Memory B cell (primary cell): ENCODE results near the gene RGL4.

Experiments used
- ATAC-seq: fragments of 150-1000 bp; cut with Tn5 transposase; 2 replicates; pipeline ENCODE4 v1.10.0; 2021; ENCODE audit warnings: low read depth, mild to moderate bottlenecking, moderate library complexity
- DNase-seq, 2 donors: peaks; one replicate each; pipeline ENCODE4 v3.0.0; 2022; ENCODE audit warnings: low spot score in 2 of 2
- H3K27ac Mint-ChIP-seq: one replicate; pipeline ENCODE4 v1.8.0; 2022; ENCODE audit warnings: mild to moderate bottlenecking, moderate library complexity, mixed read lengths
- H3K27me3 Mint-ChIP-seq: one replicate; pipeline ENCODE4 v1.8.0; 2022; ENCODE audit warnings: mixed read lengths
- H3K36me3 Mint-ChIP-seq: one replicate; pipeline ENCODE4 v1.8.0; 2022; ENCODE audit warnings: mild to moderate bottlenecking, mixed read lengths
- H3K4me1 Mint-ChIP-seq: one replicate; pipeline ENCODE4 v1.8.0; 2022; ENCODE audit warnings: mixed read lengths
- H3K4me3 Mint-ChIP-seq: one replicate; pipeline ENCODE4 v1.8.0; 2022; ENCODE audit warnings: mild to moderate bottlenecking, moderate library complexity, mixed read lengths
- H3K9me3 Mint-ChIP-seq: one replicate; pipeline ENCODE4 v1.8.0; 2022; ENCODE audit warnings: mixed read lengths

Gene RGL4

DNA sequence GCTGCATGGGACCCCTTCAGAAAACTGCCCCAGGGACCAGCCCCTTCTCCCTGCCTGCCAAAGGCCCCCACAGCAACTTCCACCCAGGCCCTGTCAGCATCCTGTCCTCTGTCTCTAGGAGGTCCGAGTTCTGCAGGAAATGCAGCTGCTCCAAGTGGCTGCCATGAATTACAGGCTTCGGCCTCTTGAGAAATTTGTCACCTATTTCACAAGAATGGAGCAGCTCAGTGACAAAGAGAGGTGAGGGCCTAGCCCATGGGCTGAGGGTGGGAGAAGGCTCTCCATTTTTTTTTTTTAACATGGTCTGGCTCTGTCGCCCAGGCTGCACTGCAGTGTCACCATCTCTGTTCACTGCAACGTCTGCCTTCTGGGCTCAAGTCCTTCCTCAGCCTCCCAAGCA is 7.3 kb downstream of the RGL4 start:
- ATAC-seq, result no peak
- peak overlapping the region; percentile 63 for H3K27ac Mint-ChIP-seq
- no peaks in the 10 kb centered on the region for H3K9me3 Mint-ChIP-seq
- H3K36me3 Mint-ChIP-seq, result peaks cover 34% of the 10 kb centered on the region
- no peaks in the 10 kb centered on the region for H3K27me3 Mint-ChIP-seq
- peaks cover 24% of the 10 kb centered on the region for H3K4me1 Mint-ChIP-seq
- H3K4me3 Mint-ChIP-seq, result no peak overlapping the region
- DNase-seq, result no peak

DNA sequence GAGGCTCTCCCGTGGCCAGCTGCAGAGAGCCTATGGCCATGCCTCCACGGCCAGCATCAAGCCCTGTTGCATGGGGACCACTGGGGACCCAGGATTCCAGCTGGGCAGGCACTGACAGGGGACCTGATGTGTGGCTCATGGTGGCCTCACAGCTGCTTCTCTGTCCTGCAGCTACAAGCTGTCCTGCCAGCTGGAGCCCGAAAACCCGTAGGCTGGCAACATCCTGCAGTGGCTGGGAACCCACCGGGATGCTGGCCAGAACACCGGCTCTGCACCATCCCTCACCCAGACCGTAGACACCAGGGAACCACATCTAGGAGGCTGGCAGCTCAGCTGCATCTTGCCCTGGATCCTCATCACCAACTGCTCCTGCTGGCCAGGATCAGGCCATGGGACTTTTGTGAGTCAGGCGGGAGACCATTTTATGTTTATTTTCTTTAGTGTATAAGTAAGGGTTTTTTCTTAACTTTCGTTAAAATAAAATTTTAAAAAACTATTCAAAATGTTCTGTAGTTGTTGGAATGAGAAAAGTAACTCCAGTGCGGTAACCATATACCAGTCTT is 7.9 kb downstream of the RGL4 start:
- no peaks in the 10 kb centered on the region for H3K9me3 Mint-ChIP-seq
- no peak for ATAC-seq
- no peak overlapping the region for H3K4me3 Mint-ChIP-seq
- no peaks in the 10 kb centered on the region for H3K27me3 Mint-ChIP-seq
- DNase-seq, result no peak
- peaks cover 25% of the 10 kb centered on the region for H3K4me1 Mint-ChIP-seq
- H3K27ac Mint-ChIP-seq, result no peak overlapping the region
- peaks cover 35% of the 10 kb centered on the region for H3K36me3 Mint-ChIP-seq

DNA sequence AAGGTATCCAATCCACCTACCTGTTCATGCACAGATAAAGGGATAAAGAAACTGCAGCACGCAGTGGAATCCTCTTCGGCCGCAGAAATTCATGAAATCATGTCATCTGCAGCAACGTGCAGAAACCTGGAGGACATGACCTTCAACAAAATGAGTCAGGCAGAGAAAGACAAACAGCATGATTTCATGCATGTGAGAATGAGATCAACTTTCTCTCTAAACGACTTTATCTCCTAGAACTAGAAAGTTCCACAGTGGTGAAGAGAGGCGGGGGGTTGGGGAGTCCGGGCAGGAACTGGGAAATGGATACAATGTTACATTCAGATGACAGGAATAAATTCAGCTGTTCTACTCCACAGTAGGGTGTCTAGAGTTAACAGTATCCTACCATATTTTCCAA is 9.9 kb downstream of the RGL4 start:
- no peaks in the 10 kb centered on the region for H3K9me3 Mint-ChIP-seq
- H3K4me3 Mint-ChIP-seq, result no peak overlapping the region
- H3K36me3 Mint-ChIP-seq, result peaks cover 43% of the 10 kb centered on the region
- ATAC-seq, result no peak
- H3K27me3 Mint-ChIP-seq, result no peaks in the 10 kb centered on the region
- H3K27ac Mint-ChIP-seq, result no peak overlapping the region
- peaks cover 29% of the 10 kb centered on the region for H3K4me1 Mint-ChIP-seq
- DNase-seq, result no peak

DNA sequence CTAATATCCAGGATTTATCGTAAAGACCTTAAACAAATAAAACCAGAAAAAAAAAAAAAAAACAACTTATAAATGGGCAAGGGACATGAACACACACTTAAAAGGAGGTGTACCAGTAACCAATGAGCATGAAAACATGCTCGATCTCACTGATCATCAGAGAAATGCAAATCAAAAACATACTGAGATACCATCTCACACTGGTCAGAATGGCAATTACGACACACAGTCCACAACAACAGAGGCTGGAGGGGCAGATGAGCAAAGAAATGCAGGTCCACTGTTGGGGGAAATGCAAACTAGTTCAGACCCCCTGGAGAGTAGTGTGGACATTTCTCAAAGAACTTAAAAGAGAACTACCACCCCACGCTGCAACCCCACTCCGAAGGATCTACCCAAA is 13.2 kb downstream of the RGL4 start:
- no peaks in the 10 kb centered on the region for H3K27me3 Mint-ChIP-seq
- DNase-seq (no peak), ATAC-seq (no peak)
- no peak overlapping the region for H3K4me3 Mint-ChIP-seq
- H3K36me3 Mint-ChIP-seq, result peaks cover 66% of the 10 kb centered on the region
- no peaks in the 10 kb centered on the region for H3K9me3 Mint-ChIP-seq
- no peak overlapping the region for H3K27ac Mint-ChIP-seq
- H3K4me1 Mint-ChIP-seq, result peaks cover 20% of the 10 kb centered on the region

DNA sequence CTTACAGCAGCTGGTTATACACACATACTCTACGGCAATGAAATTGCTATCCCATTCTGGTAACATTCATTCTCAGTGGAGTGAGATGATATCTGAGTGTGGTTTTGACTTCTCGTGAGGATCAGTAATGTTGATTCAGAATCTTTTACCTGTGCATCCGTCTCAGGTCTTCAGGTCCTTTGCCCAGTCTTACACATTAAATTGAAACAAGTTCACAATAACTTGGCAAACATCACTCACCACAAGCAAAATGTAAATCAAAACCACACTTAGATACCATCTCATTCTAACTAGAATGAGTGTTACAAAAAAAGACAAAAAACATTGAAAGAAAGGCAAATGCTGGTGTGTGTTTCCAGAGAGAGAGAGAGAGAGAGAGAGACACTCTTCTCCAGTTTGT is 14.0 kb downstream of the RGL4 start:
- peaks cover 70% of the 10 kb centered on the region for H3K36me3 Mint-ChIP-seq
- H3K27ac Mint-ChIP-seq, result peak overlapping the region; percentile 59
- H3K4me1 Mint-ChIP-seq, result peaks cover 20% of the 10 kb centered on the region
- no peak overlapping the region for H3K4me3 Mint-ChIP-seq
- DNase-seq, result no peak
- H3K9me3 Mint-ChIP-seq, result no peaks in the 10 kb centered on the region
- no peaks in the 10 kb centered on the region for H3K27me3 Mint-ChIP-seq
- ATAC-seq, result no peak

DNA sequence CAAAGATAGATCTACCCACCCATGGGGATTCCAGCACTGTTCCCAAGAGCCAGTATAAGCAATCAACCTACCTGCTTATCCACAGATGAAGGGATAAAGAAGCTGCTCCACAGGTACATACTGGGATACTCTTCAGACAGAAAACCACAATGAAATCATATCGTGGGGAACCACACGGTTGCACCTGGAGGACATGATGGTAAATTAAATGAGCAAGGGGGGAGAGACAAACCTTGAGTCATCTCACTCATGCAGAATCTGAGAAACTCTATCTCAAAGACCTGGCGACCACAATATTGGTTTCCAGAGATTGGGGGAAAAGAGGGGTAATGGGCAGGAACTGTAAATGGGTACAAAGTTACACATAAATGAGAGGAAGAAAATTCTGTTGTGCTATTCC is 14.5 kb downstream of the RGL4 start:
- ATAC-seq (no peak), DNase-seq (no peak)
- H3K4me3 Mint-ChIP-seq, result no peak overlapping the region
- H3K27me3 Mint-ChIP-seq, result no peaks in the 10 kb centered on the region
- H3K9me3 Mint-ChIP-seq, result no peaks in the 10 kb centered on the region
- H3K4me1 Mint-ChIP-seq, result peaks cover 20% of the 10 kb centered on the region
- H3K36me3 Mint-ChIP-seq, result peaks cover 69% of the 10 kb centered on the region
- peak overlapping the region; percentile 59 for H3K27ac Mint-ChIP-seq

DNA sequence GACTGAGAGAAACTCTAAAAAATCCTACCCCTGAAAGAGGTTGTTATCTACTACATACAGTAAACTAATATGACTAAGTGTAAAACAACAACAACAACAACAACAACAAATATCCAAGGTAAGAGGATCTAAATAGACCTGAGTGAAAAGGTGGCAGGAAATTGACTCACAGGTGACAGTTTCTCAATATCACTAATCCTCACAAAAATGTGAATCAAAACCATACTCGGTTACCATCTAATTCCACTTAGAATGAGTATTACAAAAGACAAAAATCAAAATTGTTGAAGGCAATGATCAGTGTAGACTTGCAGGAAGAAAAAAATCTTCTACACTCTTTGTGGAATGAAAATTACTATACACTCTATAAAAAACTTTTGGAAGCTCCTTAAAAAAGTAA is 17.5 kb downstream of the RGL4 start:
- H3K27ac Mint-ChIP-seq, result no peak overlapping the region
- ATAC-seq, result no peak

DNA sequence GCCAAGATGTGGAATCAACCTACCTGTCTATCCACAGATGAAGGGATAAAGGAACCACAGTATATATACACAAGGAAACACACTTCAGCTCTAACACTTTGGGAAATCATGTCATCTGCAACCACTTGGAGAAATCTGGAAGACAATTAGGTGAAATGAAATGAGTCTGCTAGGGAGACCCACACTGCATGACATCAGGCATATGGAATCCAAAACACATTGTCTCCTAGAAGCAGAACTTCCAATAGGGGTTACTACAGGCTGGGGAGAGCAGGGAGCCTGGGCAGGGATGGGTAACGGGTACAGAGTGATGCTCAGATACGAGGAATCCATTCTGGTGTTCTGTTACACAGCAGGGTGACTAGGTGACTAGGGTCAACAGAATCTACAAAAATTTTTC is 18.3 kb downstream of the RGL4 start:
- Mint-ChIP-seq H3K27me3 (no peaks in the 10 kb centered on the region), H3K4me1 (peaks cover 22% of the 10 kb centered on the region), H3K27ac (peak overlapping the region; percentile 29), H3K36me3 (peaks cover 58% of the 10 kb centered on the region), H3K9me3 (no peaks in the 10 kb centered on the region), H3K4me3 (no peak overlapping the region)
- DNase-seq (no peak), ATAC-seq (no peak)

More for the DNA sequence above, 17.5 kb downstream of the RGL4 start:
- Mint-ChIP-seq H3K4me3 (no peak overlapping the region), H3K27me3 (no peaks in the 10 kb centered on the region), H3K9me3 (no peaks in the 10 kb centered on the region), H3K4me1 (peaks cover 26% of the 10 kb centered on the region), H3K36me3 (peaks cover 58% of the 10 kb centered on the region)
- DNase-seq, result no peak

DNA sequence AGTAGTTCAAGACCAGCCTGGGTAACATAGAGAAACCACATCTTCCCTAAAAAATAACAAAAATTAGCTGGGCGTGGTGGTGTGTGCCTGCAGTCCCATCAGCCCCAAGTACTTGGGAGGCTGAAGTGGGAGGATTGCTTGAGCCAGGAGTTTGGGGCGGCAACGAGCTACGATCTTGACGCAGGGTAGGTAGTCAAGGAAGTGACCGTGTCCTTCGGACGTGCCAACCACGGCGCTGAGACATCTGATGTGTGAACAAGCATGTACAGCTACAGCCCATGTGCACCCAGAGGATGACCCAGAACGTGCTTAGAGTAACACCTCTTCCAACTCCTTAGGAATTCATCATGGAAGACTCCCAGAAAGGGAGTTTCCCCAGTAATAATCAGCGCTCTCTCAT is 21.4 kb downstream of the RGL4 start:
- H3K27ac Mint-ChIP-seq, result no peak overlapping the region
- no peaks in the 10 kb centered on the region for H3K9me3 Mint-ChIP-seq
- H3K36me3 Mint-ChIP-seq, result peaks cover 34% of the 10 kb centered on the region
- H3K27me3 Mint-ChIP-seq, result no peaks in the 10 kb centered on the region
- no peak for DNase-seq
- H3K4me3 Mint-ChIP-seq, result no peak overlapping the region
- peaks cover 11% of the 10 kb centered on the region for H3K4me1 Mint-ChIP-seq
- ATAC-seq, result no peak

DNA sequence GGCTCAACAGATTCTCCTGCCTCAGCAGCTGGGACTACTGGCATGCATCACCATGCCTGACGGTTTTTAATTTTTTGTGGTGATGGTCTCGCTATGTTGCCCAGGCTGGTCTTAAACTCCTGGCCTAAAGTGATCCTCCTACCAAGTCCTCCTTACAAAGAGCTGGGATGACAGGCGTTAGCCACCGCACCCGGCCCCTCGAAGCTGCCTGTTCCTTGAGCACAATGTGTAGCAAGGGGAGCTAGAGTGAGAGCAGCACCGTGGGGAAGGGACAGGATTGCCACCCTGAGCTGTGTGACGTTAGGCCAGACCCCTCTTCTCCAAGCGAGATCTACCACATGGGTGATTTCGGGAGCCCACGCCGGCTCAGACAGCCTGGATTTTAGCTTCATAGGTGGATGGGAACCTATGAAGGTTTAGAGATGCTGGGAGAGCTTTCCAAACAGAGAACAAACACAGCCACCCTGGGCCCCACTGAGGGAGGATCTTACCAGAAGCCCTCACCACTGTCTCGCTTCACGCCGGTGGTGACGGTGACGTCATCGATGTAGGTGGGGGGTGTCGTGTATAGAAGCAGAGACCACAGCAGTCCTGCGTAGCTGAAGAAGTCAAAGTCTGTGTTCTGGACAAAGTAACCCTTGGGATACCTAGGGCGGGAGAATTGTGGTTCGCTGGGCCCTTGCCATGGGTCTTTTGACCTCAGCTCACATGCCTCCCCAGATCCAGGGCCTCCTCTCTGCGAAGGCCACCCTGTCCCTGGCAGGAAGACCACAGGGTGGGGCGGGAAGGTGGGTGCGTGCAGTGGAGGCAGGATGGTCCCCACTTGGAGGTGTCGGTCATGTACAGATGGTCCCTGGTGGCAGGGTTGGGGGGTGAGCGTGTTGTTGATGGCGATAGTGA is 23.1 kb downstream of the RGL4 start:
- Mint-ChIP-seq H3K27me3 (no peaks in the 10 kb centered on the region), H3K27ac (no peak overlapping the region), H3K36me3 (peaks cover 22% of the 10 kb centered on the region), H3K9me3 (no peaks in the 10 kb centered on the region), H3K4me3 (no peak overlapping the region), H3K4me1 (peaks cover 10% of the 10 kb centered on the region)
- ATAC-seq (no peak), DNase-seq (no peak)

DNA sequence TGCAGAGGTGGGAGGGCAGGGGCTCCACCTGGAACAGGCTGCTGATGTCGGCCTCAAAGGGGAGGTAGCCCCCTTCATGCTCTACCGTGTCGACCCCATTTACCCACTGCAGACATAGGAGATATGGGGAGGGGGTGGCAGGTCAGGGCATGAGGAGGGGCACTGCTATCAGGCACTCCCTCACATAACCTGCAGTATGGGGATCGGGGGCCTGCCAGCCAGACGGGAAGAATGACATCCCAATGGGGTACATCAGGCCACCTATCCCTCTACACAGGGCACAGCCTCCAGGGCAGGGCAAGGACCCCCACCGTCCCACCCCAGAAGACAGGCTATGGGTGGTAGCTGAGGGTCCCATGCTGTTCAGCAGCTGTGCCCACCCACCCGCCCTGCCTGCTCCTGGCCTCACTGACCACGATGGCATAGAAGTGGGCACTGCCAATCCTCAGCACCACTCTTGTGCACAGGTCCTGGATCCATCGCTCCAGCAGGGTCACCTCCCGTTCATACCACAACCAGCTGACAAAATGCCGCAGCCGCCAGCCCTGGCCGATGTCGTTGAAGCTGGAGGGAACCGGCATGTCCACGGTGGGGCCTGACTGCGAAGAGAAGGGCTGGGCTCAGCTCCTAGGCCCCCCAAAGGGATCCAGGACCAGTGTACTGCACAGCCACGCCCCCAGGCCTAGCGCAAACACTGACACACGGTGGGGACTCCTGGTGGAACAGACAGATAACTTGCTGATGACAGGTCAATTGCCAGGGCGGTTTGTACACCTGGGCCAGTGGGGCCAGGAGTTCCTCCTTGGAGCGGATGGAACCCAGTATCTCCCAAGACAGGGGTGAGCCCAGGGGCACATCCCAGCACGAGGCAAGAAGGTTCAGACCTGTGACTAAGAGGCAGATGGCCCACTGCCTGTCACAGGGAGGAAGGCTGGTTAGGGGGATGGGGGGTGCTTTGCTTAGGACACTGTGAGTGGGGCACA is 24.1 kb downstream of the RGL4 start:
- Mint-ChIP-seq H3K4me3 (peak overlapping the region; percentile 73), H3K27ac (no peak overlapping the region), H3K4me1 (peaks cover 9% of the 10 kb centered on the region), H3K27me3 (no peaks in the 10 kb centered on the region), H3K36me3 (peaks cover 16% of the 10 kb centered on the region), H3K9me3 (no peaks in the 10 kb centered on the region)
- DNase-seq (no peak), ATAC-seq (no peak)

DNA sequence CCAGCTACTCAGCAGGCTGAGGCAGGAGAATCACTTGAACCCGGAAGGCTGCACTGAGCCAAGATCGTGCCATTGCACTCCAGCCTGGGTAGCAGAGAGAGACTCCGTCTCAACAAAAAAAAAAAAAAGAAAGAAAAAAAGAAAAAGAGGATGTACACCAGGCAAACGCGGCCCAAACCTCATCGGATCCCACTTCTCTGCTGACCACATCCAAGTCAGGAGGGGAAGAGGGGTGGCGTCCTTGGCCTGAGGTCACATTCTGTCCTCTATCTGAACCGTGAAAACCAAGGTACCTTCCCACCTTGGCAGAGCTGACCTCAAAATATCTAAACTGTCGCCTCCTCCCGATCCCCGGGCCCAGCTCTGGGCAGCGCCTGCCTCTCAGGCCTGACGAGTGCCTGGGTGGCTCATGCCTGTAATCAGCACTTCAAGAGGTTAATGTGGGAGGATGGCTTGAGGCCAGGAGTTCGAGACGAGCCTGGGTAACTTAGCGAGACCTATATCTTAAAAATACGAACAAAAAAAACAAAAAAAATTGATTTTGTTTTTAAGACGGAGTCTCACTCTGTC is 25.1 kb downstream of the RGL4 start:
- Mint-ChIP-seq H3K4me3 (peak overlapping the region; percentile 89), H3K36me3 (peaks cover 9% of the 10 kb centered on the region), H3K27me3 (no peaks in the 10 kb centered on the region), H3K9me3 (no peaks in the 10 kb centered on the region), H3K27ac (no peak overlapping the region), H3K4me1 (peaks cover 4% of the 10 kb centered on the region)
- DNase-seq, result no peak
- no peak for ATAC-seq

DNA sequence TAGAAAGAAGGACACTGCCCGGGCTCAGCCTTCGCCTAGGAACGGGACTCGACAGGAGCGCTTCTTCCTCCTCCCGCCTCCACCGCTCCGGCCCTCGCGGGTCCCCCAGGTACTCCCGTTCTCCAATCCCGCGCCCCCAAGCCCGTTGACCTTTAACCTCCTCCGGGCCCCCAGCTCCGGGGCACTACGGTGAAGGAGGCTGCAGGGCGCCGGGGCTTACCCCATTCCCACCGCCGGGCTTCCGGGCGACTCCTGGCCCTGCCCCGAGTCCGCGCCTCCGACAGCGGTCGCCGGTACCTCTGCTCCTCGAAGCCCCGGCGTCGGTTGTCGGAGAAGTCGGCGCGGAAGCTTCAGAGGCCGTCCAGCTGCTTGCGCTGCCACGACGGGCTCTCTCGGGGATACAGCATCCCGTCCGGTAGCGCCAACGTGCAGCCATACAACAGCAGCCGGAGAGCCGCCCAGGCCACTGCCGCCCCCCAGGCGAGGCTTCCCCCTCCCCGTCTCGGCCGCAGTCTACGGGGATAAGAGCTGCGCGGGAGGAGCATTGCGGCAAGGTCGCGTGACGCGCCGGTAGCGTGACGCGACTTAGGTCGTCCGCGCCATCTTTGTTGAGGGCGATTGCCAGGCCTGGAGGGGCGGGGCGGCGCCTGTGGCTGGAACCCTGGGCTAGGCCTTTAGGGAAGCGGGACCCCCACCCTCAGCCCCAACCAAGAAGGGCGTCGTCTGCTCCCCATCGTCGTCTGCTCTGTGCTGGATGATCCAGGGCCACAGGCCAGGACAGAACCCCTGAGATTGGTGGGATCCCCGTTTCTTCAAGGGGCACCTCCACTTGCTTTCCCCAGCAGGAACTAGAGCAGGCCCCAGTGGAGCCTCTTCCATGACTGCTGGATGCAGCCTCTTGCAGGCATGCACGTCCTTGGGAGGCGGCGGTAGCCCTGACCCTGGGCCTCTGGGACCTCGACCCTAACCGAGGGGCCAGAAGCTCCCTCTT is 26.3 kb downstream of the RGL4 start:
- Mint-ChIP-seq H3K4me3 (peak overlapping the region; percentile 89), H3K4me1 (no peaks in the 10 kb centered on the region), H3K9me3 (no peaks in the 10 kb centered on the region), H3K27me3 (no peaks in the 10 kb centered on the region), H3K27ac (peak overlapping the region; percentile 91), H3K36me3 (peaks cover 5% of the 10 kb centered on the region)
- DNase-seq (peak; percentile 74 to 83), ATAC-seq (peak; percentile 94)
